ENCODE results near the gene NFKBIE.

Gene NFKBIE

GRCh38 chr6:44224029-44224964 is 41.1 kb downstream of the NFKBIE start:
- no peak for DNase-seq

GRCh38 chr6:44223319-44224028 is 41.9 kb downstream of the NFKBIE start, which contains the start of gene SLC29A1:
Gene SLC29A1, plus strand, starts transcription at chr6:44223595. Its CDS starts 3,719 bp downstream, at chr6:44227314.
- peak; percentile 28 for DNase-seq

- DNase-seq: no peak
Measured at GRCh38 chr6:44222486-44223318, 42.6 kb downstream of the NFKBIE start.

- no peak for DNase-seq
Measured at GRCh38 chr6:44221961-44222335, 43.4 kb downstream of the NFKBIE start.

- peak; percentile 83 for DNase-seq
Measured at GRCh38 chr6:44221291-44221960, 43.9 kb downstream of the NFKBIE start.

GRCh38 chr6:44220913-44221290 is 44.4 kb downstream of the NFKBIE start:
- DNase-seq: no peak

GRCh38 chr6:44219815-44220784 is 45.3 kb downstream of the NFKBIE start:
- DNase-seq: no peak

- no peak for DNase-seq
Measured at GRCh38 chr6:44219053-44219814, 46.1 kb downstream of the NFKBIE start.

- DNase-seq: no peak
Measured at GRCh38 chr6:44217332-44218143, 47.8 kb downstream of the NFKBIE start.

- DNase-seq: no peak
Measured at GRCh38 chr6:44216677-44217331, 48.5 kb downstream of the NFKBIE start, which contains the start of gene MYMX. Gene MYMX, plus strand, starts transcription at chr6:44216926. Its CDS starts 546 bp downstream, at chr6:44217472.

GRCh38 chr6:44214307-44214706 is 51.0 kb downstream of the NFKBIE start:
- no peak for DNase-seq

GRCh38 chr6:44211284-44211683 is 54.1 kb downstream of the NFKBIE start:
- DNase-seq: no peak

Measured in NCI-H1694 (cell line).